ENCODE measurements around the gene OGFOD3.

DNA sequence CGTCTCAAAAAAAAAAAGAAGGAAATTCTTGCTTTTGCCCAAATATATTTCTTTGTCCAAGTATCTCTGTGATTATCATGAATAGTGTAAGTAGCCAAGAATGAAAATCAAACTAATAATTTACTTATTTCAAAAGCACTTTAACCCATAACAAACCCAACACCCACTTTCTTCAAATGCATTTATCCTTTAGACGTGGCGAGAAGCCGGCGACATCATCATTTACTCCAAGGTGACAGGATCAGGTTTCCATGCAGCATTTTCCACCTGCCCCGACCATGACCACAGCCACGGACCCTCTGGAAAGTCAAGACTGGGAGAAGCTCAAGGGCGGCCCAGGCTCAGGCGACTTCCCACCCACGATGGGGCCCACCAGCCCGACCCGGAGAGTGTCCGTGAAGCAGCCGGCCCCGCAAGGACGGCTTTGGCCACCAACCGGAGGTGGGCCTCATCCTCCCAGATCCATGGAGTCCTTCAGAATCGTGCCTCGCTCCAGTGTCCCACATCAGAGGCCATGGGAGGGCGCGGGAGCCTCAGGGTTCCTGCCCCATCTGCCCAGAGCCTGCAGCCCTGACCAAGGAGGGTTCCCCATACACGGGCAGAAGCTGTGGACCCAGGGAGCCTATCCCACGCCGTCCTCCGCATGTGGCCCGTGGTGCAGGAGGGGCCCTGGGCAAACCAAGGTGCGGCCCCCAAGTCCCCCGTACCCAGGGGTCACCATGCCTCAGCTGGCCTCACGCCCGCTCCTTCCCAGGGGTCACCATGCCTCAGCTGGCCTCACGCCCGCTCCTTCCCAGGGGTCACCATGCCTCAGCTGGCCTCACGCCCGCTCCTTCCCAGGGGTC is 28.1 kb downstream of the OGFOD3 start:
- TF ChIP-seq, protein P1, sequence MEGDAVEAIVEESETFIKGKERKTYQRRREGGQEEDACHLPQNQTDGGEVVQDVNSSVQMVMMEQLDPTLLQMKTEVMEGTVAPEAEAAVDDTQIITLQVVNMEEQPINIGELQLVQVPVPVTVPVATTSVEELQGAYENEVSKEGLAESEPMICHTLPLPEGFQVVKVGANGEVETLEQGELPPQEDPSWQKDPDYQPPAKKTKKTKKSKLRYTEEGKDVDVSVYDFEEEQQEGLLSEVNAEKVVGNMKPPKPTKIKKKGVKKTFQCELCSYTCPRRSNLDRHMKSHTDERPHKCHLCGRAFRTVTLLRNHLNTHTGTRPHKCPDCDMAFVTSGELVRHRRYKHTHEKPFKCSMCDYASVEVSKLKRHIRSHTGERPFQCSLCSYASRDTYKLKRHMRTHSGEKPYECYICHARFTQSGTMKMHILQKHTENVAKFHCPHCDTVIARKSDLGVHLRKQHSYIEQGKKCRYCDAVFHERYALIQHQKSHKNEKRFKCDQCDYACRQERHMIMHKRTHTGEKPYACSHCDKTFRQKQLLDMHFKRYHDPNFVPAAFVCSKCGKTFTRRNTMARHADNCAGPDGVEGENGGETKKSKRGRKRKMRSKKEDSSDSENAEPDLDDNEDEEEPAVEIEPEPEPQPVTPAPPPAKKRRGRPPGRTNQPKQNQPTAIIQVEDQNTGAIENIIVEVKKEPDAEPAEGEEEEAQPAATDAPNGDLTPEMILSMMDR (conservative IDR thresholded peaks at IDR 0.05 in 1 of 2, IDR thresholded peaks at IDR 0.05 in 1 of 2; ENCODE audit: extremely low read depth in 1 of 2, insufficient read depth in 1 of 2, low read depth in 1 of 2, low read length in 2 of 2): no peak
- no peak for TF ChIP-seq EZH2 (IDR thresholded peaks at IDR 0.05; ENCODE audit: borderline replicate concordance, low read length)

Measured in mammary epithelial cell (primary cell).